Measurements from ENCODE around the gene SOX8.

GRCh38 chr16:935684-936083 is 45.9 kb upstream of the SOX8 start:
- no peak for TF ChIP-seq EP300 (IDR thresholded peaks at IDR 0.05)
- no peak for TF ChIP-seq CTCF (IDR thresholded peaks at IDR 0.05)
- TF ChIP-seq POLR2A (IDR thresholded peaks at IDR 0.05), result no peak

Data from sigmoid colon (tissue), 4 donors.